Mesenchymal stem cell (in vitro differentiated cells and primary cell): ENCODE data around the gene BLOC1S3.

Experiments used
- DNase-seq: peaks from one replicate; pipeline ENCODE4 v3.0.0-alpha.2; 2013
- H2AFZ ChIP-seq: one replicate; pipeline ENCODE4 v1.6.1; 2013; ENCODE audit warnings: low read depth, mild to moderate bottlenecking, control low read depth, inconsistent platforms, low read length, moderate library complexity
- H2AK5ac ChIP-seq: 2 replicates; pipeline ENCODE4 v1.6.1; 2013; ENCODE audit warnings: low read length, moderate library complexity, mild to moderate bottlenecking, inconsistent platforms; ENCODE audit not compliant: severe bottlenecking
- H2BK120ac ChIP-seq: one replicate; pipeline ENCODE4 v1.6.1; 2013; ENCODE audit warnings: low read depth, mild to moderate bottlenecking, inconsistent platforms, low read length, moderate library complexity
- H2BK12ac ChIP-seq, 2 experiments: one replicate each; pipeline ENCODE4 v1.6.1; 2013; ENCODE audit warnings: inconsistent platforms in 2 of 2, low read length in 2 of 2, mild to moderate bottlenecking in 2 of 2, moderate library complexity in 2 of 2, control low read depth in 1 of 2
- H2BK15ac ChIP-seq: one replicate; pipeline ENCODE4 v1.6.1; 2013; ENCODE audit warnings: mild to moderate bottlenecking, low read depth, inconsistent platforms; ENCODE audit not compliant: poor library complexity, severe bottlenecking
- H2BK5ac ChIP-seq: 2 replicates; pipeline ENCODE4 v1.6.1; 2013; ENCODE audit warnings: low read depth, mild to moderate bottlenecking, low read length, control low read depth, inconsistent platforms; ENCODE audit not compliant: poor library complexity, severe bottlenecking
- H3K14ac ChIP-seq, 2 experiments: one replicate each; pipeline ENCODE4 v1.6.1; 2013; ENCODE audit warnings: inconsistent platforms in 2 of 2, low read length in 2 of 2, control low read depth in 1 of 2, mild to moderate bottlenecking in 1 of 2, moderate library complexity in 1 of 2
- H3K18ac ChIP-seq, 2 experiments: one replicate each; pipeline ENCODE4 v1.6.1; 2013; ENCODE audit warnings: inconsistent platforms in 2 of 2, low read length in 2 of 2, control low read depth in 1 of 2, low read depth in 1 of 2, mild to moderate bottlenecking in 1 of 2
- H3K23ac ChIP-seq, 2 experiments: one replicate each; pipeline ENCODE4 v1.6.1; 2013; ENCODE audit warnings: inconsistent platforms in 2 of 2, low read length in 2 of 2, mild to moderate bottlenecking in 2 of 2, moderate library complexity in 2 of 2, control low read depth in 1 of 2
- H3K27ac ChIP-seq: 2 replicates; pipeline ENCODE4 v1.5.1; 2013; ENCODE audit warnings: mild to moderate bottlenecking, moderate library complexity, low read length, control low read depth, inconsistent platforms; ENCODE audit not compliant: poor library complexity, severe bottlenecking
- H3K27me3 ChIP-seq, 2 experiments: 2 replicates each; pipeline versions ENCODE4 v1.6.1 to v1.7.0; 2013; ENCODE audit warnings: low read length in 2 of 2, mild to moderate bottlenecking in 2 of 2, moderate library complexity in 2 of 2, control low read depth in 1 of 2, inconsistent platforms in 1 of 2; ENCODE audit not compliant: control insufficient read depth in 1 of 2, insufficient read depth in 1 of 2
- H3K36me3 ChIP-seq, 2 experiments: 2 replicates each; pipeline versions ENCODE4 v1.6.1 to v1.7.0; 2013; ENCODE audit warnings: low read length in 2 of 2, control low read depth in 1 of 2, inconsistent platforms in 1 of 2, low read depth in 1 of 2, mild to moderate bottlenecking in 1 of 2; ENCODE audit not compliant: insufficient read depth in 2 of 2, control insufficient read depth in 1 of 2
- H3K4ac ChIP-seq, 2 experiments: one replicate each; pipeline ENCODE4 v1.6.1; 2013; ENCODE audit warnings: inconsistent platforms in 2 of 2, low read length in 2 of 2, mild to moderate bottlenecking in 2 of 2, moderate library complexity in 2 of 2, control low read depth in 1 of 2, low read depth in 1 of 2
- H3K4me1 ChIP-seq: 2 replicates; pipeline ENCODE4 v1.6.1; 2013; ENCODE audit warnings: low read depth, low read length, control low read depth; ENCODE audit not compliant: control insufficient read depth, insufficient read depth
- H3K4me2 ChIP-seq: 2 replicates; pipeline ENCODE4 v1.6.1; 2013; ENCODE audit warnings: low read length, mild to moderate bottlenecking, inconsistent platforms; ENCODE audit not compliant: poor library complexity, severe bottlenecking
- H3K4me3 ChIP-seq, 2 experiments: 2 replicates each; pipeline versions ENCODE4 v1.5.1 to v1.7.0; 2013; ENCODE audit warnings: low read length in 2 of 2, mild to moderate bottlenecking in 2 of 2, control low read depth in 1 of 2, low read depth in 1 of 2; ENCODE audit not compliant: insufficient read depth in 1 of 2
- H3K79me1 ChIP-seq: replicated peaks from 2 replicates; pipeline ENCODE4 v1.6.1; 2013; ENCODE audit warnings: mild to moderate bottlenecking, control low read depth, low read length, inconsistent platforms; ENCODE audit not compliant: poor library complexity, severe bottlenecking
- H3K9ac ChIP-seq: 2 replicates; pipeline ENCODE4 v1.7.0; 2013; ENCODE audit warnings: mild to moderate bottlenecking, low read length, moderate library complexity
- H3K9me3 ChIP-seq: 2 replicates; pipeline ENCODE4 v1.7.0; 2013; ENCODE audit warnings: mild to moderate bottlenecking, low read length; ENCODE audit not compliant: control insufficient read depth
- H4K8ac ChIP-seq: one replicate; pipeline ENCODE4 v1.6.1; 2013; ENCODE audit warnings: inconsistent platforms, mild to moderate bottlenecking, low read length, moderate library complexity
- H4K91ac ChIP-seq: one replicate; pipeline ENCODE4 v1.6.1; 2013; ENCODE audit warnings: mild to moderate bottlenecking, low read length, inconsistent platforms
- WGBS: methylation state at CpG from one replicate; pipeline ENCODE4 v1.1.7; 2013; ENCODE audit warnings: mixed read lengths; 5-methylcytosine and 5-hydroxymethylcytosine counted together

Gene BLOC1S3

GRCh38 chr19:45130888-45131615 lies 47.5 kb upstream of the BLOC1S3 start:
- no peak overlapping the region for H3K27ac ChIP-seq
- no peaks in the 10 kb centered on the region for H3K27me3 ChIP-seq
- H3K18ac ChIP-seq = no peak overlapping the region
- H3K4me2 ChIP-seq = no peak overlapping the region
- H4K8ac ChIP-seq = no peak overlapping the region
- no peak overlapping the region for H2BK12ac ChIP-seq
- no peak overlapping the region for H3K23ac ChIP-seq
- H3K9ac ChIP-seq = no peak overlapping the region
- H3K79me1 ChIP-seq = peaks cover 58% of the 10 kb centered on the region
- H2BK5ac ChIP-seq = no peak overlapping the region
- peak; percentile 18 for DNase-seq
- H3K4me1 ChIP-seq = peaks cover 19% of the 10 kb centered on the region
- WGBS = 70% methylated on average over 12 of the region's 13 CpGs
- H3K4ac ChIP-seq = no peak overlapping the region
- H2BK120ac ChIP-seq = no peak overlapping the region
- no peak overlapping the region for H4K91ac ChIP-seq
- H3K14ac ChIP-seq = no peak overlapping the region
- no peaks in the 10 kb centered on the region for H3K9me3 ChIP-seq
- H3K4me3 ChIP-seq = no peak overlapping the region
- H2AK5ac ChIP-seq = no peak overlapping the region
- H2AFZ ChIP-seq = no peak overlapping the region
- H2BK15ac ChIP-seq = no peak overlapping the region
- peaks cover 0 to 29% of the 10 kb centered on the region in 2 experiments for H3K36me3 ChIP-seq

GRCh38 chr19:45133661-45134060 lies 44.9 kb upstream of the BLOC1S3 start:
- Histone ChIP-seq H2BK5ac (no peak overlapping the region), H4K91ac (no peak overlapping the region), H4K8ac (peak overlapping the region; percentile 14), H3K9ac (no peak overlapping the region), H3K4me2 (no peak overlapping the region), H2BK12ac (no peak overlapping the region), H3K9me3 (no peaks in the 10 kb centered on the region), H3K18ac (no peak overlapping the region), H2BK120ac (no peak overlapping the region), H3K79me1 (peaks cover 55% of the 10 kb centered on the region), H2AK5ac (no peak overlapping the region), H3K27ac (no peak overlapping the region), H2BK15ac (no peak overlapping the region), H3K4ac (peak overlapping the region in 1 of 2 experiments; percentile 42), H3K27me3 (no peaks in the 10 kb centered on the region), H3K4me1 (peaks cover 24% of the 10 kb centered on the region), H3K23ac (no peak overlapping the region), H3K14ac (no peak overlapping the region), H3K4me3 (no peak overlapping the region), H3K36me3 (peaks cover 0 to 25% of the 10 kb centered on the region in 2 experiments), H2AFZ (no peak overlapping the region)
- WGBS = 94% methylated on average over 8 of the region's 8 CpGs
- DNase-seq = no peak

- Histone ChIP-seq H3K4me2 (no peak overlapping the region), H3K23ac (no peak overlapping the region), H3K79me1 (peaks cover 54% of the 10 kb centered on the region), H2BK120ac (no peak overlapping the region), H2AFZ (no peak overlapping the region), H2BK15ac (no peak overlapping the region), H2BK12ac (no peak overlapping the region), H3K4me3 (no peak overlapping the region), H3K27me3 (no peaks in the 10 kb centered on the region), H2AK5ac (no peak overlapping the region), H3K9me3 (no peaks in the 10 kb centered on the region), H3K9ac (no peak overlapping the region), H3K4me1 (peaks cover 21% of the 10 kb centered on the region), H3K27ac (no peak overlapping the region), H3K14ac (no peak overlapping the region), H4K8ac (no peak overlapping the region), H2BK5ac (no peak overlapping the region), H3K4ac (no peak overlapping the region), H4K91ac (no peak overlapping the region), H3K18ac (no peak overlapping the region), H3K36me3 (peaks cover 0 to 28% of the 10 kb centered on the region in 2 experiments)
- DNase-seq = no peak
- WGBS = 96% methylated on average over 20 of the region's 21 CpGs
These were observed 43.3 kb upstream of the BLOC1S3 start for GRCh38 chr19:45135176-45135885.

- Histone ChIP-seq H4K8ac (no peak overlapping the region), H2BK15ac (no peak overlapping the region), H2BK5ac (no peak overlapping the region), H4K91ac (no peak overlapping the region), H3K4me3 (no peak overlapping the region), H3K9ac (no peak overlapping the region), H3K14ac (peak overlapping the region in 1 of 2 experiments; percentile 51), H2AFZ (no peak overlapping the region), H3K27me3 (no peaks in the 10 kb centered on the region), H2BK12ac (no peak overlapping the region), H3K79me1 (peaks cover 61% of the 10 kb centered on the region), H3K4ac (peak overlapping the region in 1 of 2 experiments; percentile 20), H3K23ac (no peak overlapping the region), H3K4me2 (no peak overlapping the region), H2AK5ac (peak overlapping the region; percentile 30), H3K4me1 (peaks cover 10% of the 10 kb centered on the region), H3K36me3 (peaks cover 8 to 41% of the 10 kb centered on the region in 2 experiments), H3K27ac (no peak overlapping the region), H3K18ac (peak overlapping the region in 1 of 2 experiments; percentile 5), H2BK120ac (no peak overlapping the region), H3K9me3 (no peaks in the 10 kb centered on the region)
- DNase-seq = no peak
- WGBS = 93% methylated on average over 12 of the region's 12 CpGs
These were observed 41.9 kb upstream of the BLOC1S3 start for GRCh38 chr19:45136507-45137178.
